ENCODE results near the gene PPP1R1A.

GRCh38 chr12:54608156-54608555, 19.7 kb upstream of the PPP1R1A start:
- TF ChIP-seq, protein P1, sequence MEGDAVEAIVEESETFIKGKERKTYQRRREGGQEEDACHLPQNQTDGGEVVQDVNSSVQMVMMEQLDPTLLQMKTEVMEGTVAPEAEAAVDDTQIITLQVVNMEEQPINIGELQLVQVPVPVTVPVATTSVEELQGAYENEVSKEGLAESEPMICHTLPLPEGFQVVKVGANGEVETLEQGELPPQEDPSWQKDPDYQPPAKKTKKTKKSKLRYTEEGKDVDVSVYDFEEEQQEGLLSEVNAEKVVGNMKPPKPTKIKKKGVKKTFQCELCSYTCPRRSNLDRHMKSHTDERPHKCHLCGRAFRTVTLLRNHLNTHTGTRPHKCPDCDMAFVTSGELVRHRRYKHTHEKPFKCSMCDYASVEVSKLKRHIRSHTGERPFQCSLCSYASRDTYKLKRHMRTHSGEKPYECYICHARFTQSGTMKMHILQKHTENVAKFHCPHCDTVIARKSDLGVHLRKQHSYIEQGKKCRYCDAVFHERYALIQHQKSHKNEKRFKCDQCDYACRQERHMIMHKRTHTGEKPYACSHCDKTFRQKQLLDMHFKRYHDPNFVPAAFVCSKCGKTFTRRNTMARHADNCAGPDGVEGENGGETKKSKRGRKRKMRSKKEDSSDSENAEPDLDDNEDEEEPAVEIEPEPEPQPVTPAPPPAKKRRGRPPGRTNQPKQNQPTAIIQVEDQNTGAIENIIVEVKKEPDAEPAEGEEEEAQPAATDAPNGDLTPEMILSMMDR (IDR thresholded peaks at IDR 0.05): no peak
- TF ChIP-seq POLR2AphosphoS5 (IDR thresholded peaks at IDR 0.05; ENCODE audit: insufficient read depth in 1 of 2, low read depth in 1 of 2) (no peak), POLR2A (IDR thresholded peaks at IDR 0.05) (no peak)
